ENCODE measurements around the gene ADH7. TPM values are rescaled to one million over a fixed set of nuclear protein-coding genes. Genes with fewer than 3 reads are reported as not detected.
"Not testable (repeated sequence)": the region's sequence is repeated elsewhere in the genome, so short reads cannot be mapped to it uniquely, and the experiment has no call there.

The ADH7 gene
- total RNA-seq, 1 experiment from 2014 or later, result not detected

GRCh38 chr4:99400831-99401230 lies 34.3 kb downstream of the ADH7 start:
- DNase-seq, result no peak
- Histone ChIP-seq H3K36me3 (no peaks in the 10 kb centered on the region), H3K4me3 (no peak overlapping the region), H3K9me3 (no peaks in the 10 kb centered on the region), H3K27me3 (no peaks in the 10 kb centered on the region)

DNA sequence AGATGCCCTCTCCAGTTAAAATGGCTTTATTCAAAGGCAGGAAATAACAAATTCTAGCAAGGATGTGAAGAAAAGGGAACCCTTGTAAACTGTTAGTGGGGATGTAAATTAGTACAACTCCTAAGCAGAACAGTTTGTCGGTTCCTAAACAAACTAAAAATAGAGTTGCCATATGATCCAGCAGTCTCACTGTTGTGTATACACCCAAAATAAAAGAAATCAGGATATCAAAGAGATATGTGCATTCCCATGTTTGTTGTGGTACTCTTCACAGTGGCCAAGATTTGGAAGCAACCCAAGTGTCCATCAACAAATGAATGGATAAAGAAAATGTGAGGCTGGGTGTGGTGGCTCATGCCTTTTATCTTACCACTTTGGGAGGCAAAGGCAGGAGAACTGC lies 36.1 kb downstream of the ADH7 start:
- no peaks in the 10 kb centered on the region for H3K9me3 ChIP-seq
- no peaks in the 10 kb centered on the region for H3K27me3 ChIP-seq
- no peak for DNase-seq
- no peaks in the 10 kb centered on the region for H3K36me3 ChIP-seq
- no peak overlapping the region for H3K4me3 ChIP-seq

GRCh38 chr4:99395595-99396364 lies 39.4 kb downstream of the ADH7 start:
- H3K27me3 ChIP-seq, result no peaks in the 10 kb centered on the region
- H3K4me3 ChIP-seq, result no peak overlapping the region
- H3K36me3 ChIP-seq, result no peaks in the 10 kb centered on the region
- DNase-seq, result no peak
- no peaks in the 10 kb centered on the region; the same call in 1 of the 2 replicates for H3K9me3 ChIP-seq

DNA sequence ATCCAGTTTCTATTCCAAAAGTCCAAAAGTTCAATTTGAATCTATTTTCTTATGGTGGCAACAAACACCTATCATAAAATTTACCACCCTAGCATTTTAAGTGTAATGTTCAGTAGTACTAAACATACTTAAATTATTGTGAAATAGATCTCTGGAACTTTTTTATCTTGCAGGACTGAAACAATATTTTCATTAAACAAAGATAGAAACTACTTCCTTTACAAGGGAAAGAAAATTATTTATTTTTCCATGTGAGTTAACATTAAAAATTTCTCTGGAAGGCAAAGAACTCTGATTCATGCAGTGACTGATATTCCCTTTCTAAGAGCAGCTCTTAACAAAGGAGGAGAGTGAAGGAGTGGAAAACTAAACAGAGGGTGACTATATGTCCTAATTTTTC lies 40.2 kb downstream of the ADH7 start:
- H3K9me3 ChIP-seq, result no peaks in the 10 kb centered on the region; the same call in 1 of the 2 replicates
- H3K36me3 ChIP-seq, result no peaks in the 10 kb centered on the region
- H3K4me3 ChIP-seq, result no peak overlapping the region
- DNase-seq, result no peak
- no peaks in the 10 kb centered on the region for H3K27me3 ChIP-seq

- no peak overlapping the region for H3K4me3 ChIP-seq
- DNase-seq, result no peak
- H3K36me3 ChIP-seq, result no peaks in the 10 kb centered on the region
- no peaks in the 10 kb centered on the region; the same call in 1 of the 2 replicates for H3K9me3 ChIP-seq
- H3K27me3 ChIP-seq, result no peaks in the 10 kb centered on the region
These were observed 45.1 kb downstream of the ADH7 start for GRCh38 chr4:99390055-99390454.

DNA sequence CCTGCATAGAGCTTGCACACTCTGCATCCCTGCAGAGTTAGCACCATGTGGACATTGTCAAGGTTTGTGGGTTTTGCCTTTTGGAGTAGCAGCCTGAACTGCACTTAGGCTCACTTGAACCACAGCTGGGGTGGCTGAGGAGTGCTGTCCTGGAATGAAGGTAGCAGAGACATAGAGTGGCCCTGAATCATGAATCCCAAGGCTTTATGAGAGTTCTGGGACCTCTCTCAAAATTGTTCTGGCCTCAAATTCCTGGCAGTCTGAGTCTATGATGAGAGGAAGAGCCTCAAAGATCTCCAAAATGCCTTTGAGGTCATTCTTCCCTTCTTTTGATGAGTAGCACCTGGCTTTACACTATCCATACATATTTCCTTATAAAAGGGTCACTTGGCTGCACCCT lies 45.5 kb downstream of the ADH7 start:
- no peak for DNase-seq
- H3K27me3 ChIP-seq, result no peaks in the 10 kb centered on the region
- no peaks in the 10 kb centered on the region; the same call in 1 of the 2 replicates for H3K9me3 ChIP-seq
- no peaks in the 10 kb centered on the region for H3K36me3 ChIP-seq
- H3K4me3 ChIP-seq, result no peak overlapping the region

DNA sequence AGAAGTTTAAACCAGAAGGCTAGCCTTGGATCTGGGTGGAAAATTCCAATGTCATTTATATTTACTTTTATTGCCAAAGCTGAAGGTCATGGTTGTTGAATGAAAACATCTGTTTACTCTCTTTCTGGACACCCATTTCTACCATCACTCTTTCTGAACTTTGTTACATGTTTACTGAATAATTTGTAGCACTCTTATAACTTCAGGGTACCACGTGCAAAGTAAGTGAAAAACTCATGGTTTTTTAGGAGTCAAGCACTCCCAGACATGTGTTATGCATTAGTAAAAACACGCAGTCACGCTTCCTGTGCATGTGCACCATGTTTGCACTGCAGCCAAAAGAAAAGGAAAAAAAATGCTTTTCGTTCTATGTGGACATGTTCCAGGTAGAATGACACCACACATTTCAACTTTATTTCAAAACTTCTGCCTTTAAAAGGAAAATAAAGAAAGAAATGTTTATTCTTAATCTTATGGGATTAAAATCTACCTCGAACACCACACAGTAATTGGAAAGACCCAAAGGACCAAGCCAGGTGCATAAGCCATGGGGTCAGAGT lies 51.2 kb downstream of the ADH7 start:
- H3K36me3 ChIP-seq, result no peaks in the 10 kb centered on the region
- DNase-seq, result no peak
- no peaks in the 10 kb centered on the region for H3K27me3 ChIP-seq
- H3K4me3 ChIP-seq, result no peak overlapping the region
- no peaks in the 10 kb centered on the region for H3K9me3 ChIP-seq

DNA sequence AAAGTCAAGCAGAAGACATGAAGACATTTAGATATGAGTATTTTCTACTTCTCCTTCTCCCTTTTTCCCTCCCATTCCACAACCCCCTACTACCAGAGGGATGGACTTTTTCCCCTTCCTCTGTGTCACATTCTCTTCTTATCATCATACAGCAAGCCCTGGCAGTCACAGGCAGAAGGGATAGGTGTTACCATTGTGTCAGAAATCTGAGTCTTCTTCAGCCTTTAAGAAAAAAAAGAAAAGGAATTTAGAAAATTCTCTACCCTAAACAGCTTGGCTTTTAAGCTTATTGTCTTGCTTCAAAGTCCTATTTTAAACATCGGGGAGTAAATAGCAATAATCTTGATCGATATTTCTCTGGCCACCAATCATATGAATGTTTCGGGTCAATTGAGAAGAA lies 51.7 kb downstream of the ADH7 start:
- Histone ChIP-seq H3K4me3 (no peak overlapping the region), H3K36me3 (no peaks in the 10 kb centered on the region), H3K9me3 (no peaks in the 10 kb centered on the region), H3K27me3 (no peaks in the 10 kb centered on the region)
- DNase-seq, result no peak

DNA sequence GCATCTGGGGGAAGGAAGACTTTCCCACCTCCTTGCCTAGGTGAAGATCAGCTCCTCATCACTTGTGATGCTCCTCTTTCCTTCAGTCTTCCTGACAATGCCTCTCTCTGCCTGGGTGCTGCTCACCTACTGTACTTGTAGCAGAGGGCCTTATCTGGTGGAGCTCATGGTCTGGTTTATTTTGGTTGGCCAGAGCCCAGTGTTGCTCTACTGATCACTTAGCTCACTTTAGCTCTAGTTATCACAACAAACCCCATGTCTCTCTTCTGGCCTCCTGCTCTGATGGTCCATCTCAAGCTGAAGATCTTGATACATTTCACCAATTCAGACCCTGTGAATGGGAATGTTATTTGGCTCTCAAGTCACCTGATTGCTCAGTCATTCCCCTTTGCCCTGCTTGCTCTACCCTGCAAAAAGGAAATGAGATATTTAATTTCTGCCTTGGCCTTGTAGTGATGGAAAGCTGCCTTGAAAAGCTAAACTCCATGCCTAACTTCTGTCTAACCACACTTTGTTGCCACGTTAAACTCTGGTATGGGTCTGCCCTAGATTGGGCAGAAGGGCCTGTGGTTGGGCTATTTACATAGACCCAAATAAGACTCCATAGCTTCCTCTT lies 52.3 kb downstream of the ADH7 start:
- no peaks in the 10 kb centered on the region for H3K36me3 ChIP-seq
- H3K27me3 ChIP-seq, result no peaks in the 10 kb centered on the region
- H3K4me3 ChIP-seq, result no peak overlapping the region
- no peak for DNase-seq
- no peaks in the 10 kb centered on the region for H3K9me3 ChIP-seq

DNA sequence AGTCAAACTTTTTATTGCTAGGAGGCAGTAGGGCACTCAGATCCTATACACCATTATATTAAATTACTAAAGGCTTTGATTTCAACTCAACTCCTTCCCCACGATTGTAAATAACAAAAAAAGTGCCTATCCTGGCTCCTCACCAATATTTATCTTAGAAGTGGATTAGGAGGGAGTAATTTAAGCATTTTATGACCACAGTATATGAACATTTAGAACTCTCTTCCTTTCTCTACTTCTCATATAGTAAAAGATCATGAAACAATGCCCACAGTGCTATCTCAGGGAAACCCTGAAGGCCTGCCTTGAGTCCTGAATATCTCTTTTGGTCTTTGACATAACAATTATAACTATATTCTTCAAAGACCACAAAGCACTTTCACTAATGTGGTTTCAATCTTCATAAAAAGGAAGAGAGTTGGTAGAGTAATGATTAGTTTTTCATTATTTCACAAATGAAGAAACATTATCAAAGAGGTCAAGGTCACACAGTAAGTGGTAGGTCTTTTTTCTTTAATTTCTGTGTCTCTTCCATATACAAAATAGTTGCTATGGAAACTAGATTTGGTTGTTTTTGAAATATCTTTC lies 53.5 kb downstream of the ADH7 start:
- H3K4me3 ChIP-seq, result no peak overlapping the region
- no peak for DNase-seq
- no peaks in the 10 kb centered on the region for H3K27me3 ChIP-seq
- H3K36me3 ChIP-seq, result no peaks in the 10 kb centered on the region
- no peaks in the 10 kb centered on the region for H3K9me3 ChIP-seq

- Histone ChIP-seq H3K36me3 (no peaks in the 10 kb centered on the region), H3K4me3 (no peak overlapping the region), H3K27me3 (no peaks in the 10 kb centered on the region), H3K9me3 (no peaks in the 10 kb centered on the region)
- DNase-seq, result no peak
These were observed 55.6 kb downstream of the ADH7 start for GRCh38 chr4:99379571-99379970.

DNA sequence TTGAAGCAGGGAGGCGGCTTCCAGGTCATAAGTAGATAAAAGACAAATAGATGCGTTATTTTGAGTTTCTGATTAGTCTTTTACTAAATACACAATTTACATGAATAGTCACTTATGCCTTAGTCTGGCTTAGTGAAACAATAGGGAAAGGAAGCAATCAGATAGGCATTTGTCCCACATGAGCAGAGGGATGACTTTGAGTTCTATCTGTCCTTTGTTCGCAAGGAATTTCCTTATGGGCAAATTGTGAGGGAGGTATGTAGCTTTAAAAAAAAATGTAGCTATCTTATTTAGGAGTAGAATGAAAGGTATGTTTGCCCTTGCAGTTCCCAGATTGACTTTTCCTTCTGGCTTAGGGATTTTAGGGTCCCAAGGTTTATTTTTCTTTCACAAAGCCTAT lies 56.3 kb downstream of the ADH7 start:
- no peaks in the 10 kb centered on the region for H3K27me3 ChIP-seq
- no peaks in the 10 kb centered on the region for H3K36me3 ChIP-seq
- DNase-seq, result no peak
- no peaks in the 10 kb centered on the region for H3K9me3 ChIP-seq
- H3K4me3 ChIP-seq, result no peak overlapping the region

DNA sequence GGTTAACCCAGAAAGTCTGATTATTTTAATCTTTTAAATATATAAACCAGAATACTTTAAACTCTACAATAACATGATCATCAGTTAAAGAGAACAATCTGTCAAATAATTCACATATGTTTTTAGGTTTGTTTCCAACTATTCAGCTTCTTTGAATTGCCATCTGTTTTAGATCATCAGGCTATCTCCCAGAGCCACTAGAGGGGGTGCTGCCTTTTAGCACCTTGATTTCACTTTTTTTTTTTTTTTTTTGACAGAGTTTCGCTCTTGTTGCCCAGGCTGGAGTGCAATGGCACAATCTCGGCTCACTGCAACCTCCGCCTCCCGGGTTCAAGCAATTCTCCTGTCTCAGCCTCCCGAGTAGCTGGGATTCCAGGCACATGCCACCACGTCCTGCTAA lies 57.8 kb downstream of the ADH7 start:
- not testable (repeated sequence) for H3K36me3 ChIP-seq, DNase-seq, H3K27me3 ChIP-seq, H3K9me3 ChIP-seq, H3K4me3 ChIP-seq

DNA sequence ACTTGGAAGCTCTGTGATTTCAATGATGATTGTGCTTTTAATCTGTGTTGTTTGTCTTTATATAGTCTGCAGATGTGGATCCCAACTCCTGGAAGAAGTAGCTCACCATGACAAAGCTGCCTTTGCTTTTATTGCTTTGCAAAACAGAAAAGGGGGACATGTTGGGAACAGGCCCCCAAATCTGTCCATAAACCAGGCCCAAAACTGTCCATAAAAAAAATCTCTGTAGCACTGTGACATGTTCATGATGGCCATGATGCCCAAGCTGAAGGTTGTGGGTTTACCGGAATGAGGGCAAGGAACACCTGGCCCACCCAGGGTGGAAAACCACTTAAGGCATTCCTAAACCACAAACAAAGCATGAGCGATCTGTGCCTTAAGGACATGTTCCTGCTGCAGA lies 62.7 kb downstream of the ADH7 start:
- not testable (repeated sequence) for H3K27me3 ChIP-seq, H3K36me3 ChIP-seq, H3K4me3 ChIP-seq, H3K9me3 ChIP-seq, DNase-seq

- H3K4me3 ChIP-seq, H3K9me3 ChIP-seq, DNase-seq, H3K36me3 ChIP-seq, H3K27me3 ChIP-seq: not testable (repeated sequence)
These were observed 67.3 kb downstream of the ADH7 start for GRCh38 chr4:99367817-99368216.

- Histone ChIP-seq H3K9me3 (no peaks in the 10 kb centered on the region; the same call in 1 of the 2 replicates), H3K27me3 (no peaks in the 10 kb centered on the region), H3K36me3 (no peaks in the 10 kb centered on the region), H3K4me3 (no peak overlapping the region)
- DNase-seq, result no peak
These were observed 68.7 kb downstream of the ADH7 start for GRCh38 chr4:99366491-99366890.

DNA sequence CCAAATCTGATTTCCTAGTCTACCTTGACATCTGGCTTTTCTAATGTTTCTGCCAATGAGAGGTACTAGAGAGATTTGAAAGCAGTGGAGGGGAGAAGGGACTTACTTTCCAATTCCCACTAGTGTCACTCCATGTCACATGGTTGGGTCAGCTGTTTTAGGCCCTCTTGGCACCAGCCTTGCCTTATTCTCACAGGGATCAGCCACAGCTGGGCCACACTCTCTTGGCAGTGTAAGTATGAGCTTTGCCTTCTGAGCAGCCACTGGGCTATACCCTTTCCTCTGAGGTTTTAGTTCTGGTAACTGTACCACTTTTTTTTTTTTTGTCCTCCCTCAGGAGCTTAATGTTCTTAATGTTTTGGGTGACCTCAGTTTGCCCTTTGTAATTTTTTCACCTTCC lies 72.4 kb downstream of the ADH7 start:
- DNase-seq, result no peak
- no peaks in the 10 kb centered on the region for H3K27me3 ChIP-seq
- H3K36me3 ChIP-seq, result no peaks in the 10 kb centered on the region
- H3K9me3 ChIP-seq, result no peaks in the 10 kb centered on the region; the same call in 1 of the 2 replicates
- H3K4me3 ChIP-seq, result no peak overlapping the region
